Measurements from ENCODE around the gene FAR2.
"Not testable (repeated sequence)": the region's sequence is repeated elsewhere in the genome, so short reads cannot be mapped to it uniquely, and the experiment has no call there.

Gene FAR2

DNA sequence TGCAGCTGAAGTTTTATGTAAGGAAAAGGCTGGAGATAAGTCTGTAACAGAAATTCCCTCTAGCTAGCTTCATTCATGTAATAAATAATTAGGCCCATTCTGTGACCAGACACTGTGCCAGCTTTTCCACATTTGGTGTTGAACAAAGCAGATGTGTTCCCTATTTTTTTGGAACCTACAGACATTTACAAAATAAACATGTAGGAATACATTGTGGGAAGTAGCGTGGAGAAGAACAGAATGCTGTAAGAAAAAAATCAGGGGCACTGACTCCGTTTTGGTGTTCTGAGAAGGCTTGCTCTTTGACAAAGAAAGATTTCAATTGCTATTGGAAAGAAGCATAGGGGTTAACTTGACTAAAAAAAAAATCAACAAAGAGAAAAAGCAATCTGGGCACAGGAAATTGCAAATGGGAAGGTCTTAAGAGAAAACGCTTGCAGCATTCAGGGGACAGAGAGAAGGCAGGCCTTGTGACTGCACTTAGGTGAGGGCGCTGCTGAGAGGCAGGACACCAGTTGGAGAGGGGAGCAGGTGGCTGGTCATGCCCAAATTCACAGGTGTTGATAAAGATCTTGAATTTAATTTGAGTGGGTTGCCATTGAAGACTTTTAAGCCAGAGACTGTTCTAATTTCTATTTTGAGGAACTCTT, 4.0 kb downstream of the FAR2 start:
- DNase-seq (ENCODE audit: low spot score): no peak

DNA sequence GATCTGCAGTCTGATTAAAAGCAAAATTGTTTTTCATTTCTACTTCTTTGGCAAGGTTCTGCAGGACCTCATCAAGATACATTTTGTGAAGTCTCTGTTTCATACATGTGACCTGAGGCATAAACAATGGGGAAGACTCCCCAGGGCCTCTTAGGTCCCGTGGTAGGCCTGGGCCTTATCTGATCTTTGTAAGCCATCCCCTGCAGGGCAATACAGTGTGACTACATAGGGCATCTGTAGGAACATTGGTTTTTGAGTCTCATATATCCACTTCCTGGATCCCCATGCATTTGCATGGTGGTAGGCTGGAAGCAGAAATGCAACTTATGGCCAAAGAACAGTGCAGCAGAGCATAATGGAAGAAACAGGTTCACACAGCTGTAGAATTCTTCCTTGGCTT, 6.0 kb downstream of the FAR2 start:
- no peak for DNase-seq (ENCODE audit: low spot score)

DNA sequence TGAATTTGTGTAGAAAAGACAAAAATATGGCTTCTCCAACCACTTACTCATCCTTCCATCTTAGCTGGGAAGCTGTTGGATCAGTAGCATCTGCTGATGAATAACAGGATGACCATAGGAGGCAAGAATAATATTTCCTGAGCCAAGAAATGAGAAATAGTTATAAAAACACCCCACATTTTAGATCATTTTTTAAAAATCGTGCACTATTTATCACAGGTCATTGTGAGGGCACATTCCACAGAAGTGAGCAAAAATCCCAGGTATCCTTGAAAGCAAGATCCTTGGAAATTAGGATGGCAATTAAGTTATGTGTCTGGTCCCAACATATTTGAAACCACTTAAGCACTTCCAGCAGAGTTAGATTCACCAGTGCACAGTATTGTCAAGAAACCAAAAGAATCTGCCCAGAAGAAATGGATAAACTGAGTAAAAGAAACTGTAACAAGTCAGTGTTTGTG, 8.4 kb downstream of the FAR2 start:
- no peak for DNase-seq (ENCODE audit: low spot score)

DNA sequence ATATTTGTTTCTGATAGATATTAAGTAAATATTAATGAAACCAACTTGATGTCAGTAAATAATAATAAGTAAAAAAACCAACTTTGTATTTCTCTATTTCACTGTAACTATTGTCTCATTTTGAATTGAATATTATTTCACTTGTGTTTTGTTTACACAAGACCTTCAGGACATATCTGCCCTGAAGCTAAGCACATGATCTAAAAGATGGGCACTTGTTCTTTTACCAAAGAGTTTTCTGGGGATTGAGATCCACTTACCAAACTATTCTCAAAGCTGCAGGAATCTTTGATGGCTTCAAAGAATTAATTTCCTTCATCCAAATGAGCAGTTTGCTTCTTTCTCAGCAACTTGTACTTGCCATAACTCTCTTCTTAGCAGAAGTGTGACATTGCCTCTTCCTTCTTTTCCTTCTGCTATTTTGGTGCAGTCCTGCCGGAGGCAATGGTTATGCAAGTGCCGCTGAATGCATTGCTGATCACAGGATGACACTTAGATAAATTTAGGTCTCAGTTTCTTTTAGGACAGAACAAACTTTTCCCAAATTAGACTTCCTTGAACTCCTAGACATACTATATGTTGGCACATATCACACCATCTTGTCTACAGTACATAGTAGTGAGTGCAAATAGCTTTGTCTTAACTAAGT, 9.2 kb downstream of the FAR2 start:
- DNase-seq (ENCODE audit: low spot score): no peak

DNA sequence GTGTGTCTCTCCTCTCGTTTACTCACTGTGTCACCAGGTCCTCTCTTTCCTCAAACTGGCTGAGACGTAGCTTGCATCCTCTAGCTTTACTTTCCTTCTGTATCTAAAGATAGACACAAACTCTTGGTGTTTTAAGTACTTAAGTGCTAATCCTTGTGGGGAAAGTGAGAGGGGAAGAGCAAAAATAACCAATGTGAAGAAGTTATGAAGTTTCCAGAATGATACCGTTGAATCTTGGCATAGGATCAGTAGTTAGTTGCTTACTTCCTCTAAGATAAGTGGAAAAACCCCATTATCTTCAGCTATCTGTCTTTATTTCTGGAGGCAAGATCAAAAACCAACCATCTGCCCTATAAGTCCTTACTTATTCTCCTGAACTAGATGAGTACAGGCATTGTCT, 10.6 kb downstream of the FAR2 start:
- DNase-seq (ENCODE audit: low spot score): no peak

DNA sequence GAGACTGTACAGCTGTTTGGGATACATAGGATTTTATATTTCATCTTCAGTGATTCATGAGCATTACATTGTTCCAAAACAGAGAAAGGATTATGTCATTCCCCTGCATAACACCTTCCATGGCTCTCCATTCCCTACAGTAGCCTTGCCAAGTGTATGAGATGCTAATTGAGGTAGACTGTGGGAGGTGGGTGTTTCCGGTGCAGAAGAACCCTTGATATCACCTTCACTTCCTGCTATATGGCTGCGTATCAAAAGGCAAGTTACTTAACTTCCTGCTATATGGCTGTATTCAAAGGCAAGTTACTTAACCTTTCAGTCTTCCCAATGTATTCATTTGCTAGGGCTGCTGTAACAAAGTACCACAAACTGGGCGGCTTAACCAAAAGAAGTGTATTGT, 11.2 kb downstream of the FAR2 start:
- no peak for DNase-seq (ENCODE audit: low spot score)

DNA sequence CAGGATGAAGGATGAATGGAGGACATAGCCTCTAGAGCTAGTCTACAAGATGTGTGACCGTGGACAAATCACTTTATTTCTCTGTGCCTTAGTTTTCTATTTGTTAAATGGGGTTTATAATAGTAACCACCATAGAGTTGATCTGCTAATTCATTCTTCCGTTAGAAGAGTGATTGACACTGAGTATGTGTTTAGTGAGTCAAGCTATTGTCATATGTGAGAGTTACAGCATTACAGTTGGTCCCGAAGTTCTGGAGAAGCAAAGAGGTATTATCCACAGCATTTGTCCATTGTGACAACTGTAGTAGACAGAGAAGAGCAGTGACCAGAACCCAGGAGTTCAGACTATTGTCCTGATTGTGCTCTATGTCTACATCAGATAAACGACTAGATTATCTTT, 14.1 kb downstream of the FAR2 start:
- DNase-seq (ENCODE audit: low spot score): no peak

DNA sequence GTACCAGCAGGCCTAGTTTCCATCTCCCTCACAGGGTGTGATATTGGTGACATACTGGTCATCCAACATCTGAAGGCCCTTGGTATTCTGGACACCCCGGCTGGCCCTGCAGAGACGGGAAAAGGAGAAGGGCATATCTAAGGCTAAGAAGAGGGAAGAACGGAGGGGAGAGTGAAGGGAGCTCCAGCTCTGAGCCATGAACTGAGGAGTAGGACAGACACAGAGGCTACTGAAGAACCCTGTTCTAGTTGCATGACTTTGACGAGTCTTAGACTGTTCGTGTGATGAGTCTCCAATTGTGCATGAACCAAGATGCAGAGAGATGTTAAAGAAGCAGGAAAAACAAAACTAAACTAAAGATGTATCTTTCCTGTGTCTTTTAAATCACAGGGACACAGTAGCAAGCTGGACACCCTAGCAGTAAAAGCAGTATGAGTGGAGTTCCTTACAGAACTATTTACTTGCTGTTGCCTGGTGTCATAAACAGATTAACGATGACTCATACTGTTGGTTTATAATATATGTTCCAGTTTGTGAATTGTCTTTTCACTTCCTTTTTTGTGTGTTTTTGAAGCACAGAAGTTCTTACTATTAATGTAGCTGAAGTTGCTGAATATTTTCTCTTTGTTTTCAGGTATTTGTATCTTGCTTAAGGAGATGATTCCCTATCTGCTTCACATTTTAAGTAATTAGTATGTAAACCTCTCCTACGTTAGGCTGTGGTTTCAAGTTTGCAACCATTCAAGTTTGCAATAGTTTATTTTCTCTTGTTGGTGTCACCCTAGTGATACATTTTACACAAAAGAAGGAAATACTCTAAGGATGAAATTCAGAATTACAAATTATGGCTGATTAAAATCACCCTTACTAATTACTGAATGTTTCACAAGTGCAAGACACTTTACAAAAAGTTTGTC, 15.7 kb downstream of the FAR2 start:
- DNase-seq (ENCODE audit: low spot score): no peak

DNA sequence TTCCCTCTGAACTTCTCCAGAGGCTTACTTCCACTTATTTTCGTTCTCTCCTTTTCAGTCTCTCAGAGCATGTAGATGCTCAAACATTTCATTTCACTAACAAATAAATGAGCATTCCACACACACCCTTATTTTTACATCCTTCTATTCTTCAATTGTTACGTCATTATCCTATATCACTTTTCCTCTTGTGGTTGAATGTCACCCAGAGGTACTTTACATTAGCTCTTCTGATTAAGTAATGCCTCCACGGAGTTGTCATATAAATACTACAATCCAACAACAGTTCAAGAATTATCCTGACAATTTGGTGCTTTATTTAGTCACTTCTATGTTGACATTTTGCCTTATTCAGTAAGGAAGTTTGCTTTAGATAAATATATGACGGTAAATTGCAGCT, 18.4 kb downstream of the FAR2 start:
- no peak for DNase-seq (ENCODE audit: low spot score)

DNA sequence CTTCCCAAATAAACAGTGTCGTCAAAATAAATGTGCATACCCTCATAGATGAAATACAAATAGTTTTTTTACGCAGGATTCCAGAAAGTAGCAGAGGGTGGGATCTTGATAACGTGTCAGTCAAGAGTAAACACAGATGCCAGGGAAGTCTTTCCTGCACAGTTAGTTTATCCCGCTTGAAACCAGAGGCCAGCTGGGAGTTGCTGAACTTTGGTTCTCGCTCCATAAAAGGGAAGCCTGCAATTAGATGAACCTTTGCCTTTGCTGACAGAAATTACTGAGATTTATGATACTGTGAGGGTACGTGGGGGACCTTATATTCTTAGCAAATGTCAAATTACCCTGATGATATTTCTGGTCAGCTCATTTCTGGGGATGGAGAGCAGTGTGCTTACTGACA, 18.9 kb downstream of the FAR2 start:
- DNase-seq (ENCODE audit: low spot score): no peak

DNA sequence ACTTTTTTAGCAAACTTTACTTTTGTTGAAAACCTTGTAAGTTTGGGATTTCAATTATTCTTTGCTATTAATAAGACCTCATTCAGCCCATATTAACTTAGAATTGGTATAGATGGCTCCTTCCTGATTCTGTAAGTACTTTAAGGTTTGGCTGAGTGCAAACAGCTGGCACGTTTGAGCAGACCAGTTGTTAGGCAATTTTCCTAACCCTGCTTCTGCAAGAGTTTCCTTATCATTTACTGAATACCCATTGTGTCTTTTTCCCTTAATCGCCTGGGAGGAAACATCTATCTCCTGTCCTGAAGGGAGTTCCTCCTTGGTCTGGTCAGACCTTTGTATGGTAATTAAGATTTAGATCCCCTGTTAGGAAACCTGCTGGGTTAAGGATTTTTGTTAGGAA, 20.9 kb downstream of the FAR2 start:
- DNase-seq (ENCODE audit: low spot score): not testable (repeated sequence)

DNA sequence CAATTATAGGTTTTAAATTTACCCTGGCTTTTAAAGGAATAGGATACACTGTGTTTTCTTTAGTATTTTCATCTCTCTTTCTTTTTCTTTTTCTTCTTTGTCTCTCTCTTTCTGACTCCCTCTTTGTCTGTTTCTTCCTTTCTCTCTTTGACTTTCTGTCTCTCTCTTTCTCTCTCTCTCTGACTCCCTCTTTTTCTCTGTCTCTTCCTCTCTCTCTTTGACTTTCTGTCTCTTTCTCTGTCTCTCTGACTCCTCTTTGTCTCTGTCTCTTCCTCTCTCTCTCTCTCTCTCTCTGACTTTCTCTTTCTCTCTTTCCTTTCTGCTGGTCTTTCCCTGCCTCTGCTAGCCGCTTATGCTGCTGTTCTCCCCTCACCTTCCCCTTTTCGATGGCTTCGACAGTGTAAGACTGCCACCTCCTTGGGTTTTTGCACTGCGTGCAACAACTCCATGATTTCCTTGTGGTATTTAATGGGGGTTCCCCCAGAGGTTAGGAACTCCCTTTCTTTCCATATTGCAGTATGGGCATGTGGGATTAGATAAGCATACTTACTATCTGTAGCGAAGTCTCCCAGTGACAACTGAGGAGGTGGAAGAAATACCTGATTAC, 21.5 kb downstream of the FAR2 start:
- DNase-seq (ENCODE audit: low spot score): not testable (repeated sequence)

DNA sequence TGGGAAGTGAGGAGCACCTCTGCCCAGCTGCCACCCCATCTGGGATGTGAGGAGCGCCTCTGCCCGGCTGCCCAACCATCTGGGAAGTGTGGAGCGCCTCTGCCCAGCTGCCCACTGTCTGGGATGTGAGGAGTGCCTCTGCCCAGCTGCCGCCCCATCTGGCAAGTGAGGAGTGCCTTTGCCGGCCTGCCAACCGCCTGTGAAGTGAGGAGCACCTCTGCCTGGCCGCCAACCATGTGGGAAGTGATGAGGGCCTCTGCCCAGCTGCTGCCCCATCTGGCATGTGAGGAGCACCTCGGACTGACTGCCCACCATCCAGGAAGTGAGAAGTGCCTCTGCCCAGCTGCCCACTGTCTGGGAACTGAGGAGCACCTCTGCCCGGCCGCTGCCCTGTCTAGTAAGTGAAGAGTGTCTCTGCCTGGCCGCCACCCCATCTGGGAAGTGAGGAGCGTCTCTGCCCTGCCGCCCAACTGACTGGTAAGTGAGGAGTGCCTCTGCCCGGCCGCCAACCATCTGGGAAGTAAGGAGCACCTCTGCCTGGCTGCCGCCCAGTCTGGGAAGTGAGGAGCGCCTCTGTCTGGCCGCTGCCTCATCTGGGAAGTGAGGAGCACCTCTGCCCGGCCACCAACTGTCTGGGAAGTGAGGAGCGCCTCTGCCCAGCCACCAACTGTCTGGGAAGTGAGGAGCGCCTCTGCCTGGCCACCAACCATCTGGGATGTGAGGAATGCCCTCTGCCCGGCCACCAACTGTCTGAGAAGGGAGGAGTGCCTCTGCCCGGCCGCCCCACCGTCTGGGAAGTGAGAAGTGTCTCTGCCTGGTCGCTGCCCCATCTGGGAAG, 22.6 kb downstream of the FAR2 start:
- no peak for DNase-seq (ENCODE audit: low spot score)

DNA sequence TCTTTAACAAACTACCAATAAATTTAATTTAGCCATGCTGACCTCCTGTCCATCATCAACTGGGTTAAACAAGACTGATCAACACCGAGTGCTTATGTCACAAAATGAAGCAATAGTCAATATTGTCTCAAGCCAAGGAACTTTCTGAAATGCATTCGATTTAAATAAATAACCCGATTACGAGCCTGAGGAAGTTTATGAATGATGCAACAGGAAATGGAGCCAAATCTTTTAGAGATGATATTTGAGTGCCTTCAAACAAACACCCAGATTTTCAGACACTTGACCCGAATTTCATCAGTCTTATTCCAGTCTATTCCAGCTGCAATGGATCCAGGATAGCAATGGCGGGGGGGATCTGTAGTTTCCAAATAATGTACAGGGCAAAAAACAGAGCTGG, 27.9 kb downstream of the FAR2 start:
- DNase-seq (ENCODE audit: low spot score): no peak

DNA sequence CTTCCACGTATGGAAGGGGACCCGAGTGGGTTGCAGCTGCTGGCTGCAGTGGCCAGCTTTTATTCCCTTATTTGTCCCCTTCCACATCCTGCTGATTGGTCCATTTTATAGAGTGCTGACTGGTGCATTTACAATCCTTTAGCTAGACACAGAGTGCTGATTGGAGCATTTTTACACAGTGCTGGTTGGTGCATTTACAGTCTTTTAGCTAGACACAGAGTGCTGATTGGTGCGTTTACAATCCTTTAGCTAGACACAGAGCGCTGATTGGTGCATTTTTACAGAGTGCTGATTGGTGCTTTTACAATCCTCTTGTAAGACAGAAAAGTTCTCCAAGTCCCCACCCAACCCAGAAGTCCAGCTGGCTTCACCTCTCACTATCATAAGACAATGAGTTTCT, 33.2 kb downstream of the FAR2 start:
- DNase-seq (ENCODE audit: low spot score): not testable (repeated sequence)

DNA sequence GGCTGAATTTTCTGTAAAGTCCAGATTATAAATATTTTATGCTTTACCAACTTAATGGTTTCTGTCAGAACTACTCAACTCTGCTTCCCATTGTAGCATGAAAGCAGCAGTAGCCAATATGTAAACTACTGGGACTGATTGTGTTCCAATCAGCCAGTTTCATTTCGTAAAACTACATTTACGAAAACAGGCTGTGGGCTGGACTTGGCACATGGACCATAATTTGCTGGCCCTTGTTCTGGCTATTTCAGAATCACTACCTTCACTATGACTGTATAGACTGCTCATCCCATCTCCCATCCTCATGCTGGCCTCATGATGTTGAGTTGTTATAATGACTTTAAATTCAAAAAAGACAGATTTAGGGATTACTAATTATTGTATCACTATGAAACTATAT, 38.7 kb downstream of the FAR2 start:
- no peak for DNase-seq (ENCODE audit: low spot score)

DNA sequence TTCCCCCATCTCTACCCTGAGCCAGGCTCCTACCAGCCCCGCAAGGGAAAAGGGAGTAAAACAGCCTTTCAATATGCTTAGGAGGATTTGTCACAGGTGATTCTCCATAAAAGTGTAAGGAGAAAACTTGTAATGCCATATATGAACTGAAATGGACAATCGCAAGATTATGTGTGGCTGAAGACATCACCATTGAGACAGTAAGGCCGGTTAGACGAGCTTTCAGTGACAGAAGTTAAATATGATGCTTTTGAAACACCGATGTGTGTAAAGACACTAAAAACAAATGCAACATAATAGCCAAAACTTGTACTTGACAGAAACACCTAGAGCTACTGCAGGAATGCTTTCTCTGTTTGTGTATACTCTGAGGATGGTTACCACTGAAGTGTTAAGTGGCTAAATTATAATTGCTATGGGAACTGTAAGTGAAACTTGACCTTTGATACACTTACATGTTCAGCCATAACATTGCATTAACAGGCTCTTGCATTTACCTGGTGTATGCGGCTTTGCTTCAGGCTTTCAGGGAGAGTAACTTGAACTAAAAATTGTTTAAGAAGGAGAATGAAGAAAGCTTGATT, 42.3 kb downstream of the FAR2 start:
- no peak for DNase-seq (ENCODE audit: low spot score)

DNA sequence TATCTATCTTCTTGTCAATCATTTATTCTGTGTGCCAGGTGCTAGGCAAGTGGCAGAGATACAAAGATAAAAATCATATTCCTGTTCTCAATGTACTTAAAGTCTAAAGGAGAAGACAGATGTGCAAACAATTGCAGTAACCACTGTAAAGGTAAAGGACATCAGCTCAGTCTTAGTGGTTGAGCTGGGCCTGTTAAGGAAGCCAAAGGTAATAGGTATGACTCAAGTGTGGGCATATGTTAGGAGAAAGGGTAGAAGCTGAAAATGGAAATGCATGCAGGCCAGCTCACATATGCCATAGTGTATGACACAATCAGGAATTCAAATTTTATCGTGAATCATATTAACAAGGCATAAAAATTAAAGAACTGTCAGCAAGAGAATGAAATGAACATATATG, 49.8 kb downstream of the FAR2 start:
- DNase-seq (ENCODE audit: low spot score): no peak

DNA sequence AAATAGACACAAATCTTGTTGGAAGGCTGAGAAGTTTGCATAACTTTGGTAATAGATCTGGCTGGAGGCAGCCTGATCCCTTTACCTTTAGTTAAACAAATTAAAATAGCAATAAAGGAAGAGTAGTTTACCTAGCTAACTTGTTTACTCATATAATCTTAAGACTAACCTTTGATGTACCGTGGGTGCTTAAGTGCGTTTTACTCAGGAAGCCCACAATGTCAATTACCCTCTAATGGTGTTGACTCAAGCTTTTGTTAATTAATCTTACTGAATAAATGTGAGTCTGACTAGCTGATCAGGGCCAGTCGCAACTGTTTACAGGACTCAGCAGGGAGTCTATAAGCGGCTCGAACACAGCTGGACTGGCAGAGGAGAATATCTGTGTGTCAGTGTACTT, 51.5 kb downstream of the FAR2 start:
- DNase-seq (ENCODE audit: low spot score): no peak

DNA sequence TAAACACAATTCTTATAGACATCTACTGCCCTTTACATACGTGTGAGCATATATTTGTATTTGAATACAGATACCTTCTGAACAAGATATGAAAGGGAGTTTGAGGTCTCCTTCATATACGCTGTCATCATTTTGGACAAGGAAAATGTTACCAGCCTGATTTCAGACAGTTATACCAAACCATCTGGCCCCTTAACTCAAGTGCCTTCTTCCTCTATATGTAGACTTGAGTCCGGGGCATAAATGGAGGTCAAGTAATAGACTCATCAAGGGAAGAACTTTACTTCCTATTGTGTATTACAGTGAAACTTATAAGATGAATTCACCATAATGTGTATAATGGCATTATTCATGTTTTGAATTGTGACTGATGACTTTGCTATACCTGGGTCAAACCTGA, 52.2 kb downstream of the FAR2 start:
- no peak for DNase-seq (ENCODE audit: low spot score)

DNA sequence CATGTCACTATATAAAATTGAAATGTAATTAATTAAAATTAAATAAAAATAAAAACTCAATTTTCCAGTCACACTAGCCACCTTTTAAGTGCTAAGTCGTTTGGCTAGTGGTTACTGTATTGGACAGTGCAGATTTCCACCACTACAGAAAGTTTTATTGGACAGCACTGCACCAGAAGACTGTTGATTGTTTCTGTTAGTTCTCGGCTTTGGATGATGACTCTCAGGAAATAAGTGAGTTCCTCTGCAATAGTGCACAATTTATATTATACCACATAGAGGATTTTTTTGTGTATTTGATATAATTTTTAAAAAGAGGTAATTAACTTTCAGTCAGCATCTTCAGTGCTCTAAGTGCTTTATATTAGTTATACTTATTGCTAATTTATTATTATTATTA, 52.7 kb downstream of the FAR2 start:
- no peak for DNase-seq (ENCODE audit: low spot score)

Data from hematopoietic multipotent progenitor cell treated with erythropoietin and hydrocortisone succinate and interleukin-3 and kit ligand, for 17 days (in vitro differentiated cells).